Lower leg skin (tissue), 4 donors: ENCODE results near the gene CCL27. TPM values are rescaled to one million over a fixed set of nuclear protein-coding genes. Genes with fewer than 3 reads are reported as not detected.

ENCODE experiments used
- DNase-seq, 2 donors: peaks; one replicate each; pipeline ENCODE4 v3.0.0-alpha.2; 2019; ENCODE audit warnings: low spot score in 2 of 2
- H3K4me3 ChIP-seq: fragments of 200-600 bp; sonication (generic); 2 replicates; pipeline ENCODE4 v1.5.1; 2017; ENCODE audit warnings: mild to moderate bottlenecking, low read depth; ENCODE audit not compliant: poor library complexity, severe bottlenecking
- POLR2A ChIP-seq, 2 donors: fragments of 450-650 bp; IDR thresholded peaks; one replicate each; pipeline ENCODE4 v1.6.1; 2016 to 2017; ENCODE audit warnings: antibody characterized with exemption in 2 of 2, mild to moderate bottlenecking in 1 of 2, moderate library complexity in 1 of 2
- WGBS, 2 donors: methylation state at CpG; one replicate each; pipeline ENCODE4 v1.1.5; 2018; 5-methylcytosine and 5-hydroxymethylcytosine counted together
- intact Hi-C: fragments of 100-400 bp; cut with DNase I; formaldehyde crosslinking; loops from one replicate; pipeline ENCODE4 v1.15.0; 2023; ENCODE audit warnings: low total_unique reads
- total RNA-seq, 4 donors: library from RNA; depleted of rRNA; stranded (reverse); fragments of >200 nt; gene quantifications; one replicate each; pipeline ENCODE4 v1.1.0, GENCODE V29; 2016
- TF ChIP-seq, protein P1 (sequence below), 3 donors: fragments of 450-650 bp; IDR thresholded peaks; one replicate each; pipeline ENCODE4 v1.5.1; 2016; ENCODE audit warnings: antibody characterized with exemption in 3 of 3, mild to moderate bottlenecking in 3 of 3, moderate library complexity in 2 of 3

The CCL27 gene
- total RNA-seq, 4 donors from 2014 or later: 199 to 301 (median 241) TPM

- 0% methylated on average over 8 to 10 of the region's 26 CpGs for WGBS, 2 donors
- TF ChIP-seq, protein P1, sequence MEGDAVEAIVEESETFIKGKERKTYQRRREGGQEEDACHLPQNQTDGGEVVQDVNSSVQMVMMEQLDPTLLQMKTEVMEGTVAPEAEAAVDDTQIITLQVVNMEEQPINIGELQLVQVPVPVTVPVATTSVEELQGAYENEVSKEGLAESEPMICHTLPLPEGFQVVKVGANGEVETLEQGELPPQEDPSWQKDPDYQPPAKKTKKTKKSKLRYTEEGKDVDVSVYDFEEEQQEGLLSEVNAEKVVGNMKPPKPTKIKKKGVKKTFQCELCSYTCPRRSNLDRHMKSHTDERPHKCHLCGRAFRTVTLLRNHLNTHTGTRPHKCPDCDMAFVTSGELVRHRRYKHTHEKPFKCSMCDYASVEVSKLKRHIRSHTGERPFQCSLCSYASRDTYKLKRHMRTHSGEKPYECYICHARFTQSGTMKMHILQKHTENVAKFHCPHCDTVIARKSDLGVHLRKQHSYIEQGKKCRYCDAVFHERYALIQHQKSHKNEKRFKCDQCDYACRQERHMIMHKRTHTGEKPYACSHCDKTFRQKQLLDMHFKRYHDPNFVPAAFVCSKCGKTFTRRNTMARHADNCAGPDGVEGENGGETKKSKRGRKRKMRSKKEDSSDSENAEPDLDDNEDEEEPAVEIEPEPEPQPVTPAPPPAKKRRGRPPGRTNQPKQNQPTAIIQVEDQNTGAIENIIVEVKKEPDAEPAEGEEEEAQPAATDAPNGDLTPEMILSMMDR (IDR thresholded peaks at IDR 0.05): no peak
- no peak for TF ChIP-seq POLR2A (IDR thresholded peaks at IDR 0.05)
- intact Hi-C loops: no loop called here
- peak overlapping the region; percentile 24 for H3K4me3 ChIP-seq
- DNase-seq: no peak
Observed at GRCh38 chr9:34665067-34665380, 2.6 kb upstream of the CCL27 start.

GRCh38 chr9:34664281-34665066 lies 2.0 kb upstream of the CCL27 start:
- TF ChIP-seq, protein P1 (IDR thresholded peaks at IDR 0.05): peak in 1 of 3 donors; percentile 23
- no peak for TF ChIP-seq POLR2A (IDR thresholded peaks at IDR 0.05)
- DNase-seq: peak; percentile 87 to 96
- intact Hi-C loops: no loop called here
- H3K4me3 ChIP-seq: peak overlapping the region; percentile 24
- WGBS, 2 donors: 5 to 6% methylated on average over 18 of the region's 18 CpGs

DNA sequence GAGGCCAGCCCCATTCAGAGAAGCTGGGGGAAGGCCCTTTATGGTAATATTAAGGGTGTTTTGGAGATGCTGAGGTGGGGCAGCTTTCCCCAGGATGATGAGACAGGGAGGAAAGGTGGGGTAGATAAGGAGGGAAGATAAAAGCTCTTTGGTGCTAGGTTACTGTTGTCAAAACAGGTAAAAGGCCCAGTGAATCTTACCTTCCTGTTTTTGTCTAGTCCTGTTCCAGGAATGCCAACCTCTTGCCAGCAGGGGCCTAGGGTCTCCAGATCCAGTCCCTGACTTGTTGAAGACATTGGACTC lies 797 bp upstream of the CCL27 start:
- DNase-seq: no peak
- intact Hi-C loops: no loop called here

DNA sequence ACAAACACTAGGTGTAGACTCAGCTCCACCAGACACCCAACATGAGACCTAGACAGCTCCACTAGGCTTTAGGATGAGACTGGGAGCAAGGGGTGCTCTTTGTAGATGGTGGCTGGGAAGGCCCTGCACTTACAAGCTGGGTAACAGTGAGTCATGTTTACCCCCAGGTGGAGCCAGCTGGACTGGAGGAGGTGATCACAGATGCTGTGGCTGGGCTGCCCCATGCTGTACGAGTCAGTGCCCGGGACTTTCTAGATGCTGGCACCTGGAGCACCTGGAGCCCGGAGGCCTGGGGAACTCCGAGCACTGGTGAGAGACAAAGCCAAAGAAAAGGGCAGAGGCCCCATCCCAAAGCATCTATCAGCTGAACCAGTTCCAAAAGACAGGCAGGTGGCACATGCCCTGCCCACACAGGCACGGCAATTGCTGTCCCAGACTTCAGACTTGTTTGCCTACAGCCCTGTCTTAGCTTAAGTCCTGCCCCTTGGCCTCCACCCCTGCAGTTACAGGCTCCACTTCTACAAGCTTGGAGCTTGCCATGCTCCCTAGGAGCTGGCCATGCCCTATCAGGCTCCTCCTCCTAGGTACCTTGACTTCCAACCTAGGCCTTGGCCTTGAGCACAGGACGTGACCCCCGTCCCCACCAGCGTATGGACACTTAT lies 2.7 kb downstream of the CCL27 start:
- no peak for TF ChIP-seq POLR2A (IDR thresholded peaks at IDR 0.05)
- TF ChIP-seq, protein P1 (IDR thresholded peaks at IDR 0.05): no peak
- intact Hi-C loops: no loop called here
- DNase-seq: no peak
- WGBS, 2 donors: 63 to 73% methylated on average over 5 to 8 of the region's 8 CpGs
- no peak overlapping the region for H3K4me3 ChIP-seq

More for the DNA sequence above, 797 bp upstream of the CCL27 start:
- H3K4me3 ChIP-seq: no peak overlapping the region
- no peak for TF ChIP-seq POLR2A (IDR thresholded peaks at IDR 0.05)
- TF ChIP-seq, protein P1 (IDR thresholded peaks at IDR 0.05): no peak

- WGBS, 2 donors: 76 to 91% methylated on average over 14 of the region's 14 CpGs
- TF ChIP-seq, protein P1 (IDR thresholded peaks at IDR 0.05): no peak
- no peak for TF ChIP-seq POLR2A (IDR thresholded peaks at IDR 0.05)
- no peak overlapping the region for H3K4me3 ChIP-seq
- no peak for DNase-seq
- intact Hi-C loops: no loop called here
Observed at GRCh38 chr9:34658461-34658860, 4.0 kb downstream of the CCL27 start.
